Endothelial cell of umbilical vein (primary cell): ENCODE measurements around the gene NUTM2G.
"Not testable (repeated sequence)": the region's sequence is repeated elsewhere in the genome, so short reads cannot be mapped to it uniquely, and the experiment has no call there.

Experiments
- CTCF ChIP-seq, 2 donors: IDR thresholded peaks; 1 replicate in 1 of 2; 2 replicates in 1 of 2; pipeline ENCODE4 v1.5.1; 2011; ENCODE audit warnings: low read length in 2 of 2, mild to moderate bottlenecking in 2 of 2, moderate library complexity in 2 of 2, control low read depth in 1 of 2, inconsistent platforms in 1 of 2, low read depth in 1 of 2; ENCODE audit not compliant: insufficient read depth in 1 of 2; ENCODE audit errors: extremely low read depth in 1 of 2
- EZH2 ChIP-seq: IDR thresholded peaks from 2 replicates; pipeline ENCODE4 v1.6.1; 2012; ENCODE audit warnings: borderline replicate concordance, low read depth, mild to moderate bottlenecking, moderate library complexity, low read length, inconsistent platforms; ENCODE audit not compliant: severe bottlenecking
- MAX ChIP-seq: IDR thresholded peaks from 2 replicates; pipeline ENCODE4 v1.6.1; 2011; ENCODE audit not compliant: insufficient read depth, insufficient read length
- MYC ChIP-seq: IDR thresholded peaks from one replicate; pipeline ENCODE4 v1.6.1; 2011; ENCODE audit warnings: mild to moderate bottlenecking, low read depth, low read length
- POLR2A ChIP-seq: IDR thresholded peaks from 2 replicates; pipeline ENCODE4 v1.6.1; 2012; ENCODE audit warnings: low read depth, mild to moderate bottlenecking, control low read depth, low read length
- POLR2AphosphoS5 ChIP-seq: IDR thresholded peaks from 2 replicates; pipeline ENCODE4 v1.6.1; 2012; ENCODE audit warnings: low read depth, mild to moderate bottlenecking, control low read depth, low read length, moderate library complexity; ENCODE audit not compliant: insufficient read depth

GRCh38 chr9:96916531-96916930, 12.1 kb upstream of the NUTM2G start:
- not testable (repeated sequence) for TF ChIP-seq CTCF (IDR thresholded peaks at IDR 0.05; ENCODE audit: extremely low read depth in 1 of 2, insufficient read depth in 1 of 2, low read depth in 1 of 2, low read length in 2 of 2); EZH2; POLR2A; POLR2AphosphoS5; MYC; MAX
